ENCODE results near the gene BTBD9.

BTBD9 gene

DNA sequence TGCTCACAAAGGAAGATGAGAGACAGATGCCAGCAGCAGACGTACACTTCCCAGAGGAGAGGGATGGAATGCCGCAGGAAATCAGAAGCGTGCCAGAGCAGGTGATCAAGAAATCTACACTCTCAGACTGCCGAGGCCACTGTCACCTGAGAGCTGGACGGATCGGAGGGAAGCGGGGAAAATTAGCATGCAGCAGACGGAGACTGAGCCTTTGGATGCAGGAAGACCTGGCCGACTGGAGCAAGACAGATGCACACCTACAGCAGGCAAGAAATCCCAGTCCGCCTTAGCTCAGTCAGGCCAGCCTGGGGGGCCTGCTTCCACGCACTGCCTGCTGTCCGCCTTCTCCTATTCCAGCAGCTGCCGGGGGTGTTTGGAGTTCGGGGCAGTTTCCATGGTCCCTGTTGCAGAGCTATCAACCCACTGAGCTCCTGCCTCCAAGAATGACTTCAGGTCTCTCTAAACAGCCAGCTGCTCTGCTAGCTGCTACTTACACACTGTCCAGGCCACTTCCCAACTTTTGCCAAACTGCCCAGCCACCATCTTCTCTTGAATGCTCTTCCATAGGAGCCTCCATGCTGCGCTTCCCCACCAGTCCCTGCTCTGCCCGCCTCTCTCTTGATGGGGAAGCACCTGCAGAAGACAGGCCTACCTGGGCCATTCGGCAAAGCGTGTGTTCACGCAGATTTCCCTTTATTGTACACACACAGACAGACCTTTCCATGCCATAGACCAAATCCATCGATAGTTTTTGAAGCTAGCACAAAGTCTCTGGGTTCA, 451.7 kb downstream of the BTBD9 start:
- no peak for DNase-seq

DNA sequence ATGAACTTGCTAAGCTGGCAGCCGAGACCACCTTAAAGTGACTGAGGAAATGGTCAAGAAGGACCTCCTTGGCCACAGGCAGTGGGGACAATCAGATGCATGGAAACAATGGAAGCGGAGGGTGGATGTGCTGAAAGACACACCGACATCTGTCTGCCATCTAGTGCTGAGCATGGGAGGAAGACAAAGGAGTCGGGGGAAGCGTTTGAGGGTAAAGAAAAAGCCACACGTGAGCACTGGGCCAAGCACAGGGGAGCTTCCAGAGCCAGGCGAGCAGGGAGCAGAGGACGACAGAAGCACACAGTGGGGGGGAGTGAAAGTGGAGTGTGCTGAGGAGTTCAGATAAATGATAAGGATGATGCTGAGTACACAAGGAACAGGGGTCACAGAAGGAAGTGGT, 452.4 kb downstream of the BTBD9 start:
- no peak for DNase-seq

DNA sequence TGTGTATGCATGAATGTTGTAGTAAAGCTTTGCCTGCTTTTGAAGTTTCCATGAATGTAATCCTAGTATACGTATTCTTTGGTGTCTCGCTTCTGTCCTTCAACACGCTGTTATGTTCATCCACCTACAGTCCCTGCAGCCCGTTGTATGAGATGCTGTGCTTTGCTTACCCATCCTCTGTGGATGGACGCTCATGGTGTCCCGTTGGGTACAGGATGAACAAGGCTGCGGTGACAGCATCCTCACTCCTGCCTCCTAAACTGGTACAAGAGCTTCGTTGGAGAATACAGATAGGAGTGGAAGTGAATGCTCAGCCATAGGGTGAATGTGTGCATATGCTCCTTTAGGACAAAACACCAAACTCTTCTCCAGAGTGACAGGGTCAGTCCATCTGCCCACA, 454.0 kb downstream of the BTBD9 start:
- no peak for DNase-seq

DNA sequence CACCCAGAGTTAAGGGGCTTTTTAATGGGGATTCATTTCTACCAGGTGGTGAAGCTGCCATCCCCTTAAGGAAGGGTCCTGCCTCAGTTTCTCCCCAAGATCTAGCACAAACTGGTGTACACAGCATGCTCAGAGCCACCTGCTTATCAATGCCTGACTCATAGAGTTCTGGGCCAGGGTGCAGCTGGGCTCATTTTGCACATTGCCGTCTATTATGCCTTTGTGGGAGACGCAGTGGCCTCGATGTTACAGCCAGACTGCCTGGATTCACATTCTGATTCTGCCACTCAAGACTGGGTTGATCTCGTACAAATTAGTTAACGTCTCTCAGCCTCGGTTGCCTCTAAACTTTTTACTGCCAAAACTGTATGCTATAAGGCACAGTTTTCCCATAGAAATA, 454.5 kb downstream of the BTBD9 start:
- DNase-seq = no peak

DNA sequence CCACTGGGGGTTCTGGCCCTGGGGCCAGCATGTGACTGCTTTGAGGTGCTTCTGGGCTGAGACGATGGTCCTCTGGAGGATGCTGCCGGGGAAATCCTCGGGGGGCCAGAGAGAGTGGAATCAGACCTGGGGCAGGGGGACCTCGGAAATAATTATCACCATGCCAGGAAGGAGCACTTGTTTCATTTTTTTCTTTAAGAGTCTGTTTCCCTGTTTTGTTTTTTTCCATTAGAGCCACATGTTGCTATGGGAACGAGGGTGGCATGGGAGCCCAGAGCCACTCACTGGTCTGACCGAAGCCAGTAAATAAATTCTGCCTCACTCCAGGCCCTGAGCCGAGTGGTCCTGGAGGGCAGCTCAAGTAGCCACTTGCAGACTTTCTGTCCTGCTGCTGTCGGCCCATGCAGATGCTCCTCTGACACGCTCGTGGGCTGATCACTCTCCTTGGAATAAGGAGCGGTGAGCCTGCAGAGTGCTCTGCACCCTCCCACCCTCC, 455.1 kb downstream of the BTBD9 start:
- DNase-seq = peak in 1 of 2 experiments; percentile 26

DNA sequence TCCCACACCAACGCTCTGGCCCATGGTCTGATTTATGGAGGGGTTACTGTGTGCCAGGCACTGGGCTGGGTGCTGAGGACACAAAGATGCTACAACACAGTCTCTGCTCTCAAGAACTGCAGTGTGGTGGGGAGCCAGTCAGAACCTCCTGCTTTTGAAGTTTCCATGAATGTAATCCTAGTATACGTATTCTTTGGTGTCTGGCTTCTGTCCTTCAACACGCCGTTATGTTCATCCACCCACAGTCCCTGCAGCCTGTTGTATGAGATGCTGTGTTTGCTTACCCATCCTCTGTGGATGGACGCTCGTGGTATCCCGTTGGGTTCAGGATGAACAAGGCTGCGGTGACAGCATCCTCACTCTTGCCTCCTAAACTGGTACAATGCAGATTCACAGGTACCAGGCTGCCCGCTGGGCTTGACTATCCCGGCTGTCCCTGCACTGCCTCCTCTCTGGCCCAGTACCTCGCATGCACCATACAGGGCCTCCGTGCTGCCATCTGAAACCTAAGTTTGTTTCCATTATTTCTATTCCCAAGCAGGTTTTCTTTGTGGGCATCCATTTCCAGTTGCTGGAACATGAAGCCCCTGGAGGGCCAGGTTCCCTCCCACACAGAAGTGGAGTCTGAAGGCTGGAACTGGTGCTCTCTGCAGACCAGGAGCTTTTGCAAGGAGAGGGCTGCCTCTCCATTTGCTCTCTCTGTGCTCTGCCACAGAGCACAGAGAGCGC, 455.7 kb downstream of the BTBD9 start:
- no peak for DNase-seq

DNA sequence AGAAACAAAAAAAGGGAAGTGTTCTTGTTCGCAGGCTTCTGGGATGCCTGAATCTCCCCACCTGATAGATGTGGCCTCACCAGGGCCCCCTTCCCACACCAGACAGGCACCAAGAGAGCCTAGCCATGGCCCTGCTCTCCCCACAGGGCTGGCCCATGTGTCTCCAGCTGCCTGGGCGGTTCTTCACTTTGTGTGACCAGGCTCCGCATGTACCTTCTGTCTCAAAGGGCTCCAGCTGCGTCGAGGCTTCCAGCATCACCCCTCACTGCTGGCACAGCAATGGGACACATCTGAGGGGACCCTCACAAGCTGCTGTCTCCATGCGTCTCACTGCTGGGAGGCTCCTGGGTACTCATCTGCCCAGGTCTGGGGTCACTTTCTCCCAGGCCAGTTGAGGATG, 457.3 kb downstream of the BTBD9 start:
- no peak for DNase-seq

DNA sequence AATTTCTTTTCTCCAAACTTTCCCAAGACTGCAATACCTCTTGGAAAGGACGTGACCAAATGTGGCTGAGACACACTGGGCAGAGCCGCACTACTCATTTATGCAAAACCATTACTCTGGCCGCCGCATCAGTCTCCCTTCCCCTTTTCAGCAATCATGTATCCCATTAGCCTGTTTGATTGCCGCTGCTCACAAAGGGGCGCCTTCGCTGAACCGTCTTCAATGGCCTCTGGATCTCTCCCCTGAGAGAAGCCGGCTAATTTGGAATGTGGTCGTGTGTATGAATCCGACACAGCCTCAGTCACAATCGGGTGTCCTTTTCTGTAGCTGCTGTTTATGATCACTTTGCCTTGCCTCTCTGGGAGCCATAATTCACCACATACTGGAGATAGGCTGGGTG, 459.1 kb downstream of the BTBD9 start:
- no peak for DNase-seq

DNA sequence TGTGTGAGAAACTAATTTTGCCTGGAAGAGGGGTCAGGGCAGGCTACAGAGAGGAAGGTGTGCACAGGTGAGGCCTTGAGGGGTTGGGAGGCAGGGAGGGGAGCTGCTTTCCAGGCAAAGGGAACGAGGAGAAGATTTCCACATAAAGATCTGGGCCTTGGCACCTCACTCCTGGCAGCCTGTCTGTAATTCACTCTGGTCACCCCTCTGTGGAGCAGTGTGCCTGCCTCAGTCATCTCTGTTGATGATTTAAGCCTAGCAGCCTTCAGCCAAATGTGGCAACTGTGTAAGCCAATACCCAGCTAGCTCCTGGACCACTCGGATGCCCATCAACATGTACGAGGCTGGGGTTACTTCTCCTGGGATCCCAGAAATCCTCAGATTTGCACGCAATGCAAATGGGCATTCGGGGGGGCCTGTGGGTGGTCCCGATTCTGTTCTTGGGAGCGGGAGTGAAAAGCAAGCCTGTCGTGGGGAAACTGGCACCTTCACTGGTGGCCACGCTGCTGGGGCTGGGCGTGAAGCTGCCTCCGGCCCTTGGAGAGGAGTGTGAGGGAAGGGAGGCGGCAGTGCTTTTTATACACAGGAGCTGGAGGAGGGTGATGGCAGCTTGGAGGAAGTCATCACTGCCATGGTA, 459.8 kb downstream of the BTBD9 start:
- no peak for DNase-seq

DNA sequence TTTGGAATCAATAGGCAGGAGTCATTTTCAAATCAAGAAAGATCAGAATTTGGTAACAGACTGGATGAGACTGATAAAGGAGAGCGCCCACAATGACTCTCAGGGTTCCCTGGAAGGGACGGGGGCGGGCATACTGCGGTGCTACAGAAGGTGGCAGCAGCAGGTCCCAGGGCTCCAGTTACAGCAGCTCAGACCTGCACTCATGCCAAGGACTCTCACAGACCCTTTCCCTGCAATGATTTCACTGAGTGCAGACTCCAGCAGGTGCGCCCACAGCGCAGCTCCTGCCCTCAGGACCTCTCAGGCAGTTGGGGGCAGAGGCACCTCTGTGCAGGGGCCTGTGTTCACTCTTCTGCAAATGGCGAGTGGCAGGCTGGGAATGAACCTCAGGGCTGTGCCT, 460.4 kb downstream of the BTBD9 start:
- peak; percentile 14 to 65 for DNase-seq

DNA sequence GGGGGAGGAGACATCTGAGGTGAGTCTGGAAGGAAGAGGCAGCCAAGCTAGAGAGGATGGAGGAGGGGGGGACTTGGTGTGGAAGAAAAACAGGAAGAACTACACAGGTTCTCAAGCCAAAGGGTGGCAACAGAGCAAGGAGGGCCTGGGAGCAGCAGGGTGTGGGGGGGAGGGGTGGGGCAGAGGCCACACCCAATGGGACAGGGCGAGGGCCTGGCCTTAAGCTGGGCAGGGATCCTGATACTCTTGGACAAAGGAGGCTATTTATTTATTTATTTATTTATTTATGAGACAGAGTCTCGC, 461.2 kb downstream of the BTBD9 start:
- DNase-seq = no peak

DNA sequence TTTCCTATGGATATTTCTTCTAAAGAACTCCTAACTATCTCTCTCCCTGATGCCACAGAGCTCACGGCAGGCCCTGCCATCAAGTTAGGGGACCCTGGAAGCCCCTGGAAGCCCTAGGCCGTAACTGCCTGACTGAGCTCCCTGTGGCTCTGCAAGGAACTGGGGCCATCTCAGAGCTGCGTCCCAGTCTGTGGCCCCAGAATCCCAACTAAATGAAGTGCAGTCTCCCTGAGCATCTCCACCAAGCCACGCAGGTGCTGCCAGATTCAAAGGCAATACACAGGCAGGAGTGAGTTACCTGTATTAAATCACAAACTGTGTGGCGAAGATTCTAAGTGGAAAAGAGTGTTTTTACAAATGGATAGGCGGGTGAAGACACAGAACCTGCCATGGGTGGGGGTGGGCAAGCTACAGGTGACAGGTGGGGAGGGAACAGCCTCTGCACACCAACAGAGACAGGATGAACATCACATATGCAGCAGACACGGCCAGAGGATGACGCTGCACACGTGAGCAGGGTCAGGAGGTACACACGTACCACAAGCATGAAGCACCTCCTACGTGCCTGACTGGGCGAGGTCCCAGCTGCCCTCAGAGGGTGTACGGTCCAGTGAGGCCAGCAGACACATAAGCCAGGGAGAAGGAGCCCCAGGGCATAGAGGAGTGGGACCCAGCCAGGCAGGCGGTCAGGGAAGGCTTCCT, 461.7 kb downstream of the BTBD9 start:
- DNase-seq = no peak

DNA sequence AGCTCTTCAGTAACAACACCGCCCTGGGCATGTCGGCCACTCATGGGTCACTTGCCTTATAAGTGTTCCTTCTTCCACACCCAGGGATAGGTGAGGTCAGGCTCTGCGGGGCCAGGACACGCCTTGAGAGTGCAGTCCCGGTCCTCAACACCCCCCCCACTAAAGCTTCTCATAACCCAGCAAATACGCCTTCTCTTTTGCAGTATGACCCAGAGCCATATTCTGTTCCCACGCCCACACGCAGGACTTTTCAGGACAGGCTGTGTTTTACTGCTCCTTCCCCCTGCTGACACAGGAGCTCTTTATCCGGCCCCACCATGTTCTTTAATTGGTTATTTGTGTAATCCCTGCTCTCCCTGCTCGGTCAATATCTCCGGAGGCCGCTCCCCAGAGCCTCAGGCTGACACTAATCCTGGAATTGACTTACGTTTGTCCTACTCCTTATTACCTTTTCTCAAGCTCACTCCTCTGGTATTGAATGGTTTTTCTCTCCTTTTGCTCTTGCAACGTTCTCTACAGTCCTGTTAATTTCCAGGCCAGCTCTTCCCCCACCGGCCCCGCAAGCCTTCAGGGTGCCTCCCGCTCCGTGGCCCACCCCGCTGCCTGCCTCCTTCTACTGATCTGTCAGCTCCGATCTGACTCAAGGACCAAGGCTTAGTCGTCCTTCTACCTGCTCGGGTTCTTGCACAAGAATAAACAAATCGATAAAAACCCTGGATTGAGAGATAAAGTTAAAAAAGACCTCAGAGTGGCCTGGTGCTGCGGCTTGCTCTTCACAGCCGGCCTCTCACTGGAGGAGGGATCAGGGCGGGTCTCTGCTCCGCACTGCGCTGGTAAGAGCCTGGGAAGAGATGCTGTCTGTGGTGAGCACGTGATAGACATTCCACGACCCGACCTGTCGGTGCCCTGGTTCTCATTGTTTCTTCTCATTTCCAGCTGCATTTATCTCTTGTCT, 462.7 kb downstream of the BTBD9 start:
- DNase-seq = peak in 1 of 2 experiments; percentile 45

DNA sequence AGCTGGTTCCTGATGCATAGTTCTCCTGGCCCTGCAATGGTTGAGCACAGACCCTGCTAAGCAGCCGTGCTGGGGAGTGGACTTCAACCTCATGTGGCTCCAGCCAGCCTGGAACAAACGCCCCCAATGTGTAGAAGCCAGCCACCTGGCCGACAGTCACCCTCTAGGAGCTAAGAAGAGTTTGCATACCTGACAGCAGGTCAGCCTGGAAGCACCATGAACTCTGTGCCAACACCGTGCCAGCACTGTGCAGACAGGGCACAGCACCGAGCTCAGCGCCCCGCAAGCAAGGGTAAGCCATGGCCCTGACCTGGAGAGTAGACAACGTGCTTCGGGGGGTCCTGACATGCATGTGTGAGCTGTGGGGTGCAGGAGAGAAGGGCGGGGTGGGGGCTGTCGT, 463.9 kb downstream of the BTBD9 start:
- DNase-seq = no peak

DNA sequence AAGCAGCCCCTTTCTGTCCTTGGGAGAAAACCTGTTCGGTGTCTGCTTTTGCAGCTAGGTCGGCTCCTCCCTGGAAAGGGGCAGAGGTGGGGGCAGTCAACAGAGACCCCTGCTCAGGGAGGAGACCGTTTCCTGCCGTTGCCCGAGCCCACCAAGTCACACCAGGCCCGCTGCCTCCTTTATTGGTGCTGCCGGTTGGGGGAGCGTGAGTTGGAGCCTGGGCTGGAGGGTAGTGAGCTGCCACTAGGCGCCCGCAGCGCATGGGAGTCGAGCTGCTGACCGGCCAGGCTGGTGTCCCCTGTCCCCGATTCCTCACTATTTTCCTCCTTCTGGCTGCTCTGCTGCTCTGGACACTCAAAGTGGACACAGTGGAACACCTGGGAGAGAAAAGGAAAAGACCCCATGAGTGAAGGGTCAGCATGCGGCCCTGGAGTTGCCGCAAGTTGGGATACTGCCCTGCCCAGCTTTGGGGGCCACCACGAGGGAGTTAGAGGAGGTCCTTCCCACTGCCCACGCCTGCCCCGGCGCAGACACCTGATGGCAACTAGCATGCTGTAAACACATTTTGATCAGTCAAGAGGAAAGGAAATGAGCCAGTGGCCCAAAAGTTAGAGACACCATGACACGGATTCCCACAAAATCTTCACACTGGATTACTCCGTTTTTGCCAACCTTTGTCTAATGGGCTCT, 464.8 kb downstream of the BTBD9 start:
- no peak for DNase-seq

DNA sequence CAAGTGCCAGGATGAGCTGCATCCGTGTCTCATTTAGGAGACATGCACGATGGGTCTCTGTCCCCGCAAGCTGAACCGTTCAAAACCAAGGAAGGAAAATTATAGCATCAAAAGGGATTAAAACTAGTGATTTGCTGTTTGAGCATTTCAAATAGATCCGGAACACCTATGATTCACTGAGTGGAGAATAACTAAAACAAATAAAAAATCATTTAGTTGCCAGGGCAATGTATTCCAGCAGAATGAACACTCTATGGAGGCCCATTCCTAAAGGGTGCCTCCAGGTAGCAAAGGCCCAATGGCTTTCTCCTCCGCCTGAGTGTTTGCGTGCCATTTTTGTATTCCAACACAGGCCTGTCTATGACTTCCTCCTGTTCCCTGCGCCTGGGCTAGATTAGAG, 465.4 kb downstream of the BTBD9 start:
- no peak for DNase-seq

DNA sequence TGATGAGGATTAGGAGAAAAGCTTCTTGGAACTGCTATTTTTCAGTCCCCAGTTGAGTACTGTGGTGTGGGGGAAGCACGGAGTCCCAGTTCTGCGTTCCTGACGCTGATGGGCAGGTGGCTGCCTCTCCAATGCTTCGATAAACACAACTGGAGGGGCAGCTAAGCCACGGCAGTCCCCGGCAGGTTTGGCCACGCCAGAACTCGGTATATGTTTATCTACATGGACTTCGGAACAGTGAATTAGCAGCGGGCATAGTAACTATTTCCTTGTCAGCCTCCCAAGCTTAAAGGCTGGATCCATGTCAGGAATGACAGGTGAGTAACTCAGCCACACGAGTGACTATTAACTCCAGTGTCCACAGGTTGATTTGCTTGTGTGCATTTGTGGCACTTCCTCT, 465.8 kb downstream of the BTBD9 start:
- DNase-seq = no peak

DNA sequence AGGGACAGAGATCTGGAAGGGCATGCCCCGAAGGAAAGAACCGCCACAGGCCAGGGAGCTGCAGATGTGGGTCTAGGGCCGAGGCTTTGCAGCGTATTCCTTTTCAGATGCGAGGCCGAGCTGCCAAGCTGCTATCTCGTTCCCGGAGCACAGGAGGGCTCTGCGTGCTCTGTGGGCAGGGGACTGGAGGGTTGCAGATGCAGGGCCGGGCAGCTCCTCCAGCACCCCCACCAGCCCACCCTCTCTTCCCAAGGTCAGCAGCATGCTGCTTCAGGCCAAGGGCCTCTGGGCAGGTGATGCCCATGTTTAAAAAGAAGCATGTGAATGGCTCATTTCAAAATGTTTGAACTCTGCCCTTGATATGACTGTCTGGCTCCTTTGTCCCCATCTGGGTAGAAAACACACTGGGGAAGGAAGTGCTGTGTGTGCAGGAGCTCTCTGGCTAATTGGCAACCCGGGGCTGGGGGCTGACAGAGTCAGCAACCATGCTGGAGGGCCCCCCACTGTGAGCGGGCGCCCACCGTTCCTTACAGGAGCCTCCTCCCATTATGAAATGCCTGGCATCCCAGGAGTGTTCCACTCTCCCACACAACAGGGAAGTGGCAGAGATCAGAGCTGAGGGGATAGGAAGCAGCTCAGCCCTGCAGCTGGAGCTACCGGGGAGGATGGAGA, 466.9 kb downstream of the BTBD9 start:
- no peak for DNase-seq

DNA sequence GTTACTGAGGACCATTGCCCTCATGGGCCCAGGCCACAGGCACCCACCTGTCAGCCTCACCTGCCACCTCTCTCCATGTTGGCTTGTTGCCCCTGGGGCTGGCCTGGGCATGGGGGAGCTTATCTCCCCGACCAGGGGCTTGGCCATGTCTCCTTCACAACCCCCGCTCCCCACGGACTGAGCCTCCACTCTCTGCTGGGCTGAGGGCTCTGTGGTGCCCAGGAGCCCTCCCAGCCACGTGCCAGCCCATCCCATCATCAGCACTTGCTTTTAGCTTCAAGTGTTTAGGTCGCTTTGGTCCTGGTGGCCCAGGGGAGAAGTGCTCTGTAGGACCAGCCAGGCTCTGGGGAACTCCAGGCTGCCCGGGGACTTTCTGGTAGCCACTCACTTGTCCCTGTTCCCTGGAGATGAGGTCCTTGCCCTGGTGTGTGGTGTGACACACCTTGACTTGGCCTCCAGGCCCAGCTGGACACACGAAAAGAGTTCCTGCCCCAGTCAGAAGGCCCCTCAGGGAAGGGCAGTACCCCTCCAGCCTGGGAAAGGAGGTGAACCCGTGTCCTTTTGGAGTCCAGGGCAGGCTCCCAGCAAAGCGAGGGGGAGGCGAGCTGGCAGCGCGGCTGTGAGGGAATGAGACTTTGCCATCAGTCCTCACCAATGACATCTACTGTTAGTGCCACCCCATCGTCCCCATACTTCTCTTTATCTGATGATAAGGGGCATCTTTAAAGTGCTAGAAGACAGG, 467.6 kb downstream of the BTBD9 start:
- DNase-seq = no peak

DNA sequence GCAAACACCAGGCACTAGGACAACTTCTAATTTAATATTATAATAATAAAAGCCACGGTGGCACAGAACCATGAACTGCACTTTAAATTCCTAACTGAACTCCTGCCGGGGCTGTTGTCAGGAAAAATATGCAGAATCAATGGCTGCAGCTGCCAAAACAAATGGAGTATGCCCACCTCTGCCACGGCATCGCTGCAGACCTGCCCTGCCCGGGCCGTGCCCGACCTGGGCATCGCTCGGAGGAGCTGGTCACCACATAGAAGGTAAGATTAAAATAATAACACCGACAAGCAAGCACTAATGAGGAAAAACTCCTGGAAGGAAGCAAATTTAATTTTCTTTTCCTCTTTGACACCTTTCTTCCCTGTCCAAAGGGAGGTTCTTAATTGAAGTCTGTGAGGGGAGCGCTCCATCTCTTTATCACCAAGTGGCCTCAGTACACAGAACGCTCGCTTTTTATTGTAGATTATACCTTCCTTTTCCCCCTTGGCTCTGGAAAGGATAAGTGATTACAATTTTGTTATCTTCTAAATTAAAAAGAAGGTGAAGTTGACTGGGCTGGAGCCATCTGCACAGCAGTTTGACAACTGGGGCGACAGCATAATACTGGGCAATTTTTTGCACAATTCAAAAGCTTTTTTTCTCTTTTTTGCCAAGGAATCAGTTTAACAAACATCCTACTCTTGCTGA, 468.9 kb downstream of the BTBD9 start:
- DNase-seq = peak in 1 of 2 experiments; percentile 39

Data from NCI-H187 (cell line).